Cardiac septum (tissue), 1 donor: ENCODE results near the gene MRPL37. TPM values are rescaled to one million over a fixed set of nuclear protein-coding genes. Genes with fewer than 3 reads are reported as not detected.
"Not testable (repeated sequence)": the region's sequence is repeated elsewhere in the genome, so short reads cannot be mapped to it uniquely, and the experiment has no call there.

Experiments used
- DNase-seq: peaks from one replicate; pipeline ENCODE4 v3.0.0-alpha.2; 2020; ENCODE audit warnings: low spot score
- intact Hi-C: fragments of 100-400 bp; cut with DNase I; formaldehyde crosslinking; loops from one replicate; pipeline ENCODE4 v1.14.0; 2022
- total RNA-seq: library from RNA; stranded (reverse); fragmentation: NEBNext Ultra II Directional; extraction: Animal tissue kit (Norgen Biotek cat#: 25700); gene quantifications from one replicate; pipeline ENCODE4 v1.2.1, GENCODE V29; 2021
- donor health status: DM: no; HTN: no; CAD: no.

Gene MRPL37
- total RNA-seq, 1 donor from 2014 or later, result 71.7 TPM

DNA sequence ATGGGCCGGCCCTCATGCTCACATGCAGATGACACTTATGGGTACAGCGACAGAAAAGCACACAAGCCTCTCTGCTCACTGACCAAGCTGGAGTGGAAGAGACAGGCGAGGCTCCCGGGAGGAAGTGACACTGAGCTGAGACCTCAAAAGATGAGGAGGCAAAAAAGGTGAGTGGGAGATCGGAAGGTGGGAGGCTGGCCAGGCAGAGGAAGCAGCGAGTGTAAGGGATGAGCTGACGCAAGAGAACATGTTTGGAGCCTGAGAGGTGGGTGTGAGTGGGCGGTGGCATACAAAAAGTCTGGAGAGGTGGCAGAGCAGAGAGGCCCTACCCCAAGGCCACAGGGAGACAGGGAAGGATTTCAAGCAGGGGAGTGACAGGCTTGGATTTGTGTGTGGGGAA, 29.0 kb upstream of the MRPL37 start:
- DNase-seq, result no peak
- intact Hi-C loops, result no loop called here

- intact Hi-C loops, result no loop called here
- DNase-seq, result no peak
These were observed 28.4 kb upstream of the MRPL37 start for GRCh38 chr1:54171606-54172005.

GRCh38 chr1:54172614-54173599, 27.1 kb upstream of the MRPL37 start:
- no peak for DNase-seq
- intact Hi-C loops, result no loop called here

DNA sequence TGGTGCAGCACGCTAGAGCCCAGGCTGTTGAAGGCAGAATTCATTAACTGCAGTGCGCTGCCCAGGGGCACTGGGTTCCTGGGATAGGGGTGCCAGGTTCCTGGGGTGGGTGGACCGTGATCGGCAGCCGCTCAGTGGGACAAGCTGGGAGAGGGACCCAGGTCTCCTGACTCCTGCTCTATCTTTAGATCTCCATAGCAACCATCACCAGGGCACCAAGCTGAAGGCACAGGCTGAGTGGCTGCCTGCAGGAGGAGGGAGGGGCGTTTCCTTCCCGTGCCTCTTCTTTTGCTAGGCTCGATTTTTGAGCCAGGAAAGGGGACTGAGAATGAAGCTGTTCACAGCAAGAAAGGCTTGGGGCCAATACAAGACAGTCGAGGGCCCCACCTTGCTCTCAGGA, 26.3 kb upstream of the MRPL37 start:
- no peak for DNase-seq
- intact Hi-C loops, result no loop called here

DNA sequence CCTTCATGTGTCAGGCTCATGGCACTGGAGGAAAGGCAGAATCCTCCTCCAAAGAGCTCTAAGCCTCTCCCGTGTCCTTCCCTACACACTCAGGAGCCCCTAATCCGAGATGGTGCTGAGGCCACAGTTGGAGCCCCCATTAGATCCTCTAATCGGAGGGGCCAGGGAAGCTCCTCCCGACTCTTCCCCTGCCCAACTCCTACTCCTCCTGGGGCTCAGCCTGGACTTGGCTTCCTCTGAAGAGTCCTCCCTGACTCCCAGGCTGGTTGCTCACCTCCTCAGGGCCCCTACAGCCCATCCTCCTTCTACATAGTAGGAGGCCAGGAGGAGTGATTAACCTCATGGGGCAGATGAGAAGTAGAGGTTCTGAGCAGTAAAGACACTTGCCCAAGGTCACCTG, 25.9 kb upstream of the MRPL37 start:
- intact Hi-C loops, result no loop called here

DNA sequence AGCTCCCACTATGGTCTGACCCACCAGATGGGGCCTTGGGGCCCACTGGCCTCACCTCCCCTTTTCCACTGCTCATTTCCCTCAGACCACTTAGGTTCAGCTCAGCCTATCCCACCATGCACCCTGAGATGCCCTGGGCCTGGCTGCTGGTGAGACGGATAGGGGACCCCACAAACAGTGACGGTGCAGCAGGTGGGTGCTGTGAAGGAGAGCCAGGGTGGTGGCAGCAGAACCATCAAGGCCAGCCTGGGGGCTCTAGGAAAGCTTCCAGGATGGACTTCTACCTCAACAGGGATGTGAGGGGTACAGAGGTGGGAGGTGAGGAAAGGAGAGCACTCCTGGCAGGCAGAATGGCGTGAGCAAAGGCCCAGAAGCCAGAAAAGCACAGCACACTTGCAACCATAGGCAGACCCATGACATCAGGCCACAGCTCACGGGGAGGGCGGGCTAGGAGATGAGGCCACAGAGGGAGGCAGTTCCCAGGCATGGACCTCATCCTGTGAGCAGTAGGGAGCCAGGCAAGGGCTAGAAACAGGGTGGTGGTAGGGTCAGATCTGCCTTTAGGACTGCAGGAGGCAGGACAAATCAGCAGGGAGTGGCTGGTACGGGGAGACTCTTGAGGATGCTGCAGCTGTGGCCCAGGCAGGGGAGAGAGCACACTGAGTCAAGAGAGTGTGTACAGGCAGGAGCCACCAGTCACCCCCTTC, 23.2 kb upstream of the MRPL37 start:
- intact Hi-C loops, result no loop called here
- DNase-seq, result no peak

More for the DNA sequence above, 25.9 kb upstream of the MRPL37 start:
- DNase-seq, result no peak

DNA sequence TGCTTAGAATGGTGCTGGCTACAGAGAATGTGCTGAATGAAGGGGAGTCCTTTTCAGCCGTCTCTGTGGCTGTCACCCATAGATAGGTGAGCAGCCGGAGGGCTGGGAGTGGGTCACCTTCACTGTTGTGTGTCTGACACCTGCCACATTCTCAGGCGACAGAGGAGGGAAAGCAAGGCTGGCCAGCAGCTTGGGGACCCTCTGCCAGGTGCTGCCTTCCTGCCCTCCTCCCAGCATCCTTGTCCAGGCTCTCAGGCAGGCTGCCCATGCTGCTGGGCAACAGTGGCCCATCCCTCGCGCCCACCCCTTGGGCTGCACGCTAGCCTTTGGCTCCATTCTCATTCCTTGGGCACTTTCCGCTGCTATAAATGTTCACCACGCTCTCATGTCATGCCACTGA, 22.2 kb upstream of the MRPL37 start:
- intact Hi-C loops, result no loop called here

GRCh38 chr1:54178296-54179070, 21.5 kb upstream of the MRPL37 start:
- DNase-seq, result no peak
- intact Hi-C loops, result no loop called here

More for the DNA sequence above, 22.2 kb upstream of the MRPL37 start:
- DNase-seq, result no peak

- intact Hi-C loops, result no loop called here
- no peak for DNase-seq
These were observed 19.1 kb upstream of the MRPL37 start for GRCh38 chr1:54180701-54181360.

DNA sequence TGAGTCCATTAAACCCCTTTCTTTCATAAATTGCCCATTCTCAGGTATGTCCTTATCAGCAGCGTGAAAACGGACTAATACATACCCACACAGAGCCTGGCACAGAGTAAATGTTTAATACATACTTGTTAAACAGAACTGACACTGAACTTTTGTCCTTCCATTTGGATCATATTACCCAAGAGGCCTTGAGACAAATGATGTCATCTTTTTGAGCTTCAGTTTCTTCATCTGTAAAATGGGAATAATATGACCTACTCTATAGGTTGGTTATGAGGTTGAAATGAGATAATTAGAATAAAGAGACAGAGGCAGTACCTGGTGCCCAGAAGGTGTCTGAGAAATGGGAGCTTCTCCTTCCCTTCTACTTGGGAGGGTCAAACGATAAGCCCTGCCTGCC, 13.9 kb upstream of the MRPL37 start:
- intact Hi-C loops, result no loop called here
- DNase-seq, result no peak

- intact Hi-C loops, result no loop called here
- DNase-seq, result no peak
These were observed 11.7 kb upstream of the MRPL37 start for GRCh38 chr1:54188291-54188690.

DNA sequence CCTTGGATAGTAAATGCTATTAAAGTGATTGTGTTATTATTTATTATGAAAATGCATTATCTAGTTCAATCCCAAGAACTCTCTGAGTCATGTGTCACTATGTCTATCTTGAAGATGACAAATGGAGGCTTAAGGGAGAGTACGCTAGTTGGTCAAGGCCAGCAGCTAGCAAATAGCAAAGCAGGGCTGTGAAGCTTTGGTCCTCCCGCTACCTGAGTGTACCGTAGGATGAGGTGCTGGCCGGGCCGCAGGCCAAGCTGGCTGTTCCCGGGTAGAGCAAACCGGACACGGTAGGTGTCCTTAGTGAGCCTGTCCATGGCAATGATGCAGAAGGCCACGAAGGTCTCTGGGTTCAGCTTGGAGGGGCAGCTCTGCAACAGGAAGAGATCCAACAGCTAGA, 9.4 kb upstream of the MRPL37 start:
- DNase-seq, result no peak
- intact Hi-C loops, result no loop called here

DNA sequence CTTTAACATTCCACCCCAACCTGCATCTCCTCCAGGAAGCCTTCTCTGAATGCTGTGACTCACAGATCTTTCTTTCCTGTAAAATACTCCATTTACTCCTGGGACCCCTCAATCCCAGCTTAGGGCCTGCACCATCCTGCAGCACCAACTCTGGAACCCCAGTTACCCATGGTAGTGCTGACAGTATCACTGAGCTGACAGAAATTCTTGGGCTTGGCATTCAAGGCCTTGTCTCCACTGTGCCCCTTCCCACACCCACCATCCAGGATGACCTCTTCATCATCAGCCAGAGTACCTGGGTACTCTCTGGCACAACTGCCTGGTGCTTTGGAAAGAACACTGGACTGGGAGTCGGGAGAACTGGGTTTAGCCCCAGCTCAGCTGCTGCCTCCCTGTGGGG, 8.4 kb upstream of the MRPL37 start:
- DNase-seq, result no peak
- intact Hi-C loops, result no loop called here

DNA sequence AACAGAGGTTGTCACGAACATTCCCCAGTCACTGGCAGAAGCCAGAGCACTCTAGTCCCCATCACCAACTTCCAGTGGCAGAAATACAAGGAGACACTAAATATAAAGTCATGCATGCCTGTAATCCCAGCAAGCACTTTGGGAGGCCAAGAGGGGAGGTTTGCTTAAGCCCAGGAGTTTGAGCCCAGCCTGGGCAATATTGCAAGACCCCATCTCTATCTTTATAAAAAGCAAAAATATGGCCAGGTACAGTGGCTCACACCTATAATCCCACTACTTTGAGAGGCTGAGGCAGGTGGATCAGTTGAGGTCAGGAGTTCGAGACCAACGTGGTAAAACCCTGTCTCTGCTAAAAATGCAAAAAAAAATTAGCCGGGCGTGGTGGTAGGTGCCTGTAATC, 6.5 kb upstream of the MRPL37 start:
- DNase-seq, result no peak
- intact Hi-C loops, result no loop called here

- intact Hi-C loops, result no loop called here
- no peak for DNase-seq
These were observed 709 bp upstream of the MRPL37 start for GRCh38 chr1:54199151-54199764.

DNA sequence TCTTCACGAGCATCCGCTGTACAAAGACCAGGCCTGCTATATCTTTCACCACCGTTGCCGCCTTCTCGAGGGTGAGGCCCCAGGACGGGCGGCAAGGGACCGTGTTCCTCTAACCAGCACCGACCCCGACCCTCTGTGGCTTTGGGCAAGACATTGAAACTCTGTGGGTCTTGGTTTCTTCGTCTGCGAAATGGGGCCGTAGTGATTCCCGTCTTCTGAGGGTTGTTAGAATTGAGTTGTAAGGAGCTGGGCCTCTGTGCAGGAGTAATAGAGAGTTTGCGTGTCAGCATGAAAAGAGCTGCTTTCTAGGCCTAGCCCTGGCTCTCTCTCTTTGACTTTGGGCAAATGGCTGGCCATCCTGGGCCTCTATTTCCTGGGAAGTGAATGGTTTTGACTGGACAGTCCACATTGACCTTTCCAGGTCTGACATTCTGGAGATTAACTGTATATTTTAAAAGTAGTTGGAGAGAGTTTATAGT, 591 bp downstream of the MRPL37 start:
- no peak for DNase-seq
- intact Hi-C loops, result loop anchor here (5.0 kb wide), 2 partner anchors 78 to 287 kb away; no protein-coding TSS in a partner anchor

DNA sequence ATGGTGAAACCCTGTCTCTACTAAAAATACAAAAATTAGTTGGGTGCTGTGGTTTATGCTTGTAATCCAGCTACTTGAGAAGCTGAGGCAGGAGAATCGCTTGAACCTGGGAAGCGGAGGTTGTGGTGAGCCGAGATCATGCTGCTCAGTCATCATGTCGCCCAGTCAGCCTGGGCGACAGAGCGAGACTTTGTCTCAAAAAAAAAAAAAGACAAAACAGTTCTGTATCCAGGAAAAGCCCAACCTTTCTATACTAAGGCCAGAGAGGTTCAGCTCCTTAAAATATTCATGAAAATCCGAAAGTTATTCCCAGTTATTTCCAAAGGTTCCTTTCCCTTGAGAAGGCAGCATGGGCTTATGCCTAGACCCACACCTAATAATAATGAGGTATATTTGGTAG, 4.2 kb downstream of the MRPL37 start:
- intact Hi-C loops, result loop anchor here (5.0 kb wide), 2 partner anchors 82 to 283 kb away; no protein-coding TSS in a partner anchor

GRCh38 chr1:54207287-54207686, 7.3 kb downstream of the MRPL37 start:
- DNase-seq, result no peak
- intact Hi-C loops, result no loop called here

More for the DNA sequence above, 4.2 kb downstream of the MRPL37 start:
- no peak for DNase-seq

DNA sequence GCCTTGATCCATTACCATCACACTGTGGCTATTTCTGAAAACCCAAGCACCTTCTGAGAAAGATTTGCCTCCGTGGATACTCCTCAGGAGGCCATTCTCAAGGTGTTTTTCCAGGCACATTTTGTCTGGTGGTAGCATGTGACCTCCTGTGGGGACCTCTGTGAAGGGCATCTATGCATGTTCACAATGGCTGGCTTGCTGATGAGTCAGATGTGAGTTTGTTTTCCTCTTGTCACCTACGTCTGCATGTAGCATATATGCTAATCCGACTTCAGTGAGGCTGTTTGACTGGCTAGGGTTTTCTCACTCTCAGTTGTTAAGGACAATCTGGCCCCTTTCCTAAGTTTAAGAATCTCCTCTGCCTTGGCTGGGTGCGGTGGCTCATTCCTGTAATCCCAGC, 7.9 kb downstream of the MRPL37 start:
- intact Hi-C loops, DNase-seq: not testable (repeated sequence)
